PC-3 (cell line): Measurements from ENCODE around the gene CYP2J2.

Experiments
- EZH2 ChIP-seq: fragments of 300-600 bp; sonication (generic); IDR thresholded peaks from one replicate; pipeline ENCODE4 v1.6.1; 2017; ENCODE audit warnings: antibody characterized with exemption, mild to moderate bottlenecking, low read length; ENCODE audit not compliant: unreplicated experiment
- EZH2phosphoT487 ChIP-seq: fragments of 300-600 bp; sonication (generic); IDR thresholded peaks from 2 replicates; pipeline ENCODE4 v1.6.1; 2018; ENCODE audit warnings: mild to moderate bottlenecking, antibody characterized with exemption, low read length, borderline replicate concordance
- TF ChIP-seq, protein P1 (sequence below): fragments of 300-600 bp; sonication (generic); conservative IDR thresholded peaks from 2 replicates; pipeline ENCODE4 v1.5.1; 2017; ENCODE audit warnings: antibody characterized with exemption, low read depth, mild to moderate bottlenecking, low read length

DNA sequence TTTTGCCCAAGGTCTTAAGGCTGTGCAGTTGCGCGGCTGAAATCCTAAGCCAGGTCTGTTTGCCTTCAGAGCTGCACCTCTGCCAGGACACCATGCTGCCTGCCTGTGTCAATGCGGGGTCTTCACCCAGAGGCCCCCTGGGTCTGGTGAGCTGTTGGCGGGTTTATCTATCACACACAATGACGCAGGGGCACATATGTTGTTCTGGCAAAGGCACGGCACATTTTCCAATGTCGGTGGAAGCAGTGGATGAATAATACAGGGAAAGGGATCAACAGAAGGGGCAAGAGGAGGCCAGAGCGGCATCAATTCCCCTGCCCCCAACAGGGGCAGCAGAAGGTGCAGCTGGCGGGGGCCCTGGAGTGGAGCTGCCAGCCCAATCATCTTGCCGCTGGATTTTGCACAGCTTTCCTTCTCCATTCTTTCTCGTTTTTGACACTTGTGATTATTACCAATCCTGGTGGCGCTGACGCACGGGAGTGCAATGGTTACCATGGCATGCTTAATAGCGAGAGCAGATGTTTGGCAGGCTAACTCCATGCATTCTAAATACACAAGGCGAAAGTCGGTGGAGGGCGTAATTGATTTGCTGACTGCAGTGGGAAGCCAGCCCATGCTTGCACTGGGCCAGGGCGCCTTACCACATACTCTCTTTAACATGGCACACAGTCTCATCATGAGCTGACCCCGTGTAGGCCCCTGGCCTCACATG, 45.8 kb upstream of the CYP2J2 start:
- TF ChIP-seq, protein P1, sequence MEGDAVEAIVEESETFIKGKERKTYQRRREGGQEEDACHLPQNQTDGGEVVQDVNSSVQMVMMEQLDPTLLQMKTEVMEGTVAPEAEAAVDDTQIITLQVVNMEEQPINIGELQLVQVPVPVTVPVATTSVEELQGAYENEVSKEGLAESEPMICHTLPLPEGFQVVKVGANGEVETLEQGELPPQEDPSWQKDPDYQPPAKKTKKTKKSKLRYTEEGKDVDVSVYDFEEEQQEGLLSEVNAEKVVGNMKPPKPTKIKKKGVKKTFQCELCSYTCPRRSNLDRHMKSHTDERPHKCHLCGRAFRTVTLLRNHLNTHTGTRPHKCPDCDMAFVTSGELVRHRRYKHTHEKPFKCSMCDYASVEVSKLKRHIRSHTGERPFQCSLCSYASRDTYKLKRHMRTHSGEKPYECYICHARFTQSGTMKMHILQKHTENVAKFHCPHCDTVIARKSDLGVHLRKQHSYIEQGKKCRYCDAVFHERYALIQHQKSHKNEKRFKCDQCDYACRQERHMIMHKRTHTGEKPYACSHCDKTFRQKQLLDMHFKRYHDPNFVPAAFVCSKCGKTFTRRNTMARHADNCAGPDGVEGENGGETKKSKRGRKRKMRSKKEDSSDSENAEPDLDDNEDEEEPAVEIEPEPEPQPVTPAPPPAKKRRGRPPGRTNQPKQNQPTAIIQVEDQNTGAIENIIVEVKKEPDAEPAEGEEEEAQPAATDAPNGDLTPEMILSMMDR, result no peak
- no peak for TF ChIP-seq EZH2phosphoT487
- TF ChIP-seq EZH2, result no peak
